Heart left ventricle (tissue), 16 donors: Measurements from ENCODE around the gene DOCK4. TPM values are rescaled to one million over a fixed set of nuclear protein-coding genes. Genes with fewer than 3 reads are reported as not detected.

Experiments
- ATAC-seq, 4 donors: fragments of 200-7000 bp; cut with Tn5 transposase; one replicate each; pipeline ENCODE4 v1.9.1; 2020 to 2022; ENCODE audit warnings: moderate library complexity in 4 of 4, mild to moderate bottlenecking in 3 of 4, moderate number of reproducible peaks in 1 of 4
- DNase-seq, 5 donors: peaks; one replicate each; pipeline ENCODE4 v3.0.0-alpha.2; 2020
- H3K27ac ChIP-seq, 12 donors: fragments of 200-600 bp; sonication (generic) in 4 of 12; one replicate each; pipeline versions ENCODE4 v1.5.0 to v1.8.0; 2016 to 2022; ENCODE audit warnings: mild to moderate bottlenecking in 2 of 12
- H3K27me3 ChIP-seq, 9 donors: fragments of 200-600 bp; sonication (generic) in 2 of 9; one replicate each; pipeline versions ENCODE4 v1.5.1 to v1.8.0; 2016 to 2022; ENCODE audit warnings: mild to moderate bottlenecking in 3 of 9
- H3K36me3 ChIP-seq, 9 donors: fragments of 200-600 bp; sonication (generic) in 2 of 9; one replicate each; pipeline versions ENCODE4 v1.5.0 to v1.8.0; 2018 to 2022; ENCODE audit warnings: mild to moderate bottlenecking in 2 of 9
- H3K4me1 ChIP-seq, 12 donors: fragments of 200-600 bp; sonication (generic) in 4 of 12; one replicate each; pipeline versions ENCODE4 v1.5.0 to v1.8.0; 2016 to 2022; ENCODE audit warnings: mild to moderate bottlenecking in 3 of 12
- H3K4me3 ChIP-seq, 12 donors: fragments of 200-600 bp; sonication (generic) in 4 of 12; one replicate each; pipeline versions ENCODE4 v1.5.0 to v1.8.0; 2017 to 2022; ENCODE audit warnings: mild to moderate bottlenecking in 9 of 12, moderate library complexity in 4 of 12
- H3K9me3 ChIP-seq, 12 donors: fragments of 200-600 bp; sonication (generic) in 4 of 12; one replicate each; pipeline versions ENCODE4 v1.5.0 to v1.8.0; 2016 to 2022; ENCODE audit warnings: mild to moderate bottlenecking in 1 of 12
- CTCF ChIP-seq, 12 donors: fragments of 200-600 bp; sonication (generic) in 4 of 12; IDR thresholded peaks; one replicate each; pipeline versions ENCODE4 v1.5.0 to v1.8.0; 2018 to 2022; ENCODE audit warnings: antibody characterized with exemption in 12 of 12, mild to moderate bottlenecking in 5 of 12
- POLR2A ChIP-seq, 2 donors: fragments of 450-650 bp; IDR thresholded peaks; one replicate each; pipeline ENCODE4 v1.6.1; 2017; ENCODE audit warnings: antibody characterized with exemption in 2 of 2, mild to moderate bottlenecking in 2 of 2, moderate library complexity in 2 of 2
- WGBS, 4 donors: extraction: QIAGEN DNeasy Blood & Tissue Kit in 2 of 4; methylation state at CpG; one replicate each; pipeline versions ENCODE4 v1.1.5 to v1.1.7; 2013 to 2018; 5-methylcytosine and 5-hydroxymethylcytosine counted together
- intact Hi-C, 10 donors: fragments of 100-400 bp; cut with DNase I; formaldehyde crosslinking; loops; one replicate each; pipeline versions ENCODE4 v1.11.1 to v1.14.2; 2022
- polyA plus RNA-seq, 2 donors: library from polyadenylated mRNA; stranded (reverse); fragments of 200-250 nt; gene quantifications; one replicate each; pipeline ENCODE4 v1.2.3, GENCODE V29; 2013
- total RNA-seq, 9 donors: library from RNA; depleted of rRNA in 2 of 9; stranded (reverse); fragments of >200 nt in 2 of 9; fragmentation: NEBNext Ultra II Directional in 3 of 9; extraction: Animal tissue kit (Norgen Biotek cat#: 25700) in 3 of 9; gene quantifications; one replicate each; pipeline versions ENCODE4 v1.1.0 to v1.2.4, GENCODE V29; 2016 to 2023
- donor health status: ischemic (EF 13 %, LVEDD 7.1; RV severe dilation, severe dysfunction).
- donor health status: healthy with polysubstance abuse.
- donor health status: DM: no; HTN: yes; CAD: no.
- donor health status: DM: no; HTN: no; CAD: no.
- donor health status: ischemic (EF 25% LVEDD 6.9; RV normal size, moderate dysfunction).
- donor health status: ischemic (EF 25% LVEDD 5.7; RV mildly dilated, moderate dysfunction).
- donor health status: healthy.
- donor health status: DM: yes; HTN: yes; CAD: no.
- donor health status: ischemic (EF 35%, LVEDD 5.7; RV mildly dilated, moderate dysfunction).
- donor health status: nonischemic (EF 11% LVEDD 7.7; RV severe dilation, severe dysfunction).
- donor health status: DM: yes; HTN: yes; CAD: no.
- donor health status: PGD.
- donor health status: ischemic (EF 29% LVEDD 5.4; RV normal size, mild dysfunction).
- donor health status: nonischemic (EF 23%, LVEDD 6.1; RV moderate dilation, normal function).

DOCK4 gene
- total and polyA plus RNA-seq, 11 donors = 5.1 to 40.8 (median 13.1) TPM

- Histone ChIP-seq H3K4me1 (peaks cover 0 to 29% (median 9%) of the 10 kb centered on the region in 12 donors), H3K36me3 (peaks cover 0 to 20% (median 11%) of the 10 kb centered on the region in 9 donors), H3K27ac (peak overlapping the region in 11 of 12 donors; percentile 7 to 87 (median 53)), H3K4me3 (peak overlapping the region in 1 of 12 donors; percentile 10), H3K9me3 (no peaks in the 10 kb centered on the region), H3K27me3 (no peaks in the 10 kb centered on the region)
- ATAC-seq (peak in 3 of 4 donors; percentile 66 to 91 (median 77)), DNase-seq (peak in 2 of 5 donors; percentile 27 to 31)
- WGBS, 4 donors = 41 to 58% (median 45%) methylated on average over 6 of the region's 6 CpGs
- intact Hi-C loops = no loop called here
- TF ChIP-seq POLR2A (IDR thresholded peaks at IDR 0.05) (no peak), CTCF (IDR thresholded peaks at IDR 0.05) (no peak)
Measured at GRCh38 chr7:111987115-111987826, 218.9 kb downstream of the DOCK4 start.

DNA sequence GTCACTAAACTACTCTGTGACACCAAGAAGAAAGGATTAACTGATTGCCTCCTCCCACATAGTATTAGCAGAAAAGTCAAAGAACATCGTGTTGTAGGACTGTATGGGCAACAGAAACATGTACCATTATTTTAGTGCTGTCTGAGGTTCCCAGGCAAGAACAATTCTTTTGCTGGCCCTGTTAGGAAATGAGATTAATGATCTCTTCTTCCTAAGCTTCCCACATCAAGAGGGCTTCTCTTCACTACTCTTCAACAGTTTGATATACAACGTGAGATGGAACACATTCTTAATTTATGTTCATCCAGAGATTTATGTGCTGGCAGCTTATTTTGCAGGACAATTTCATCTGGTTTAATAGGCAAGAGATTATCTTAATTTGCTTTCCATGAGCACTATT, 219.6 kb downstream of the DOCK4 start:
- H3K4me3 ChIP-seq = no peak overlapping the region

GRCh38 chr7:111985798-111986197, 220.4 kb downstream of the DOCK4 start:
- Histone ChIP-seq H3K36me3 (peaks cover 0 to 29% (median 11%) of the 10 kb centered on the region in 9 donors), H3K4me3 (no peak overlapping the region), H3K27ac (peak overlapping the region in 5 of 12 donors; percentile 4 to 70 (median 12)), H3K4me1 (peaks cover 0 to 29% (median 8%) of the 10 kb centered on the region in 12 donors), H3K27me3 (no peaks in the 10 kb centered on the region), H3K9me3 (no peaks in the 10 kb centered on the region)
- intact Hi-C loops = no loop called here
- no peak for ATAC-seq
- TF ChIP-seq CTCF (IDR thresholded peaks at IDR 0.05) (no peak), POLR2A (IDR thresholded peaks at IDR 0.05) (no peak)
- 97 to 99% (median 97%) methylated on average over 1 of the region's 1 CpG for WGBS, 4 donors
- DNase-seq = no peak

More for the DNA sequence above, 219.6 kb downstream of the DOCK4 start:
- peak overlapping the region in 11 of 12 donors; percentile 7 to 87 (median 45) for H3K27ac ChIP-seq
- intact Hi-C loops = no loop called here
- peaks cover 0 to 29% (median 8%) of the 10 kb centered on the region in 12 donors for H3K4me1 ChIP-seq
- peaks cover 0 to 26% (median 11%) of the 10 kb centered on the region in 9 donors for H3K36me3 ChIP-seq
- WGBS, 4 donors = 66 to 75% (median 71%) methylated on average over 2 of the region's 2 CpGs
- ATAC-seq = no peak
- TF ChIP-seq CTCF (IDR thresholded peaks at IDR 0.05) (no peak), POLR2A (IDR thresholded peaks at IDR 0.05) (no peak)
- H3K9me3 ChIP-seq = no peaks in the 10 kb centered on the region
- H3K27me3 ChIP-seq = no peaks in the 10 kb centered on the region
- no peak for DNase-seq

DNA sequence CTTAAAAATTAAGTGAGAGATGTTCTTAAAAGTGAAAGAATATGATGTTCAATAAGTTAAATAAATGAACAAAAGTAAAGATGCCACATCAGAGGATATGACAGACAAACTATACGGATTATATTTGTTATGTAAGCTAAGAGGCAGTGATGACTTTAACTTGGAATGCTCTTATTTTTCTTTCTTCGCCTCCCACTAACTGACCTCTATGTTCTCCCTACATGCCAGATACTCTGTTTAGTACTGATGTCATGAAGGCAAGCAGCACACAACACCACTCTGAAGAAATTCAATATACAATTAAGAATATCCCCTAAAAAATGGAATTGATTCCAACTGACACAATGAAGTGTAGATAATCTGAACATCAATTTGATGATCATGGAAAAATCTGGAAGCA, 223.4 kb downstream of the DOCK4 start:
- Histone ChIP-seq H3K27ac (no peak overlapping the region), H3K4me3 (no peak overlapping the region), H3K27me3 (no peaks in the 10 kb centered on the region), H3K36me3 (peaks cover 0 to 29% (median 7%) of the 10 kb centered on the region in 9 donors), H3K4me1 (peaks cover 0 to 22% (median 10%) of the 10 kb centered on the region in 12 donors), H3K9me3 (no peaks in the 10 kb centered on the region)
- no peak for DNase-seq
- ATAC-seq = no peak
- TF ChIP-seq CTCF (IDR thresholded peaks at IDR 0.05) (no peak), POLR2A (IDR thresholded peaks at IDR 0.05) (no peak)
- whole genome bisulfite sequencing, 4 donors = 65 to 78% (median 66%) methylated on average over 2 of the region's 2 CpGs
- intact Hi-C loops = loop anchor here in 1 of 10 donors (5.0 kb wide), 1 partner anchor 224 kb away; the partner anchor contains the start of genes DOCK4 and ZNF277
